Hepatocyte (in vitro differentiated cells): ENCODE results near the gene SLC52A1.

Source experiments
- EZH2 ChIP-seq: fragments of 200-600 bp; sonication (generic); IDR thresholded peaks from 2 replicates; pipeline ENCODE4 v1.6.1; 2016; ENCODE audit warnings: antibody characterized with exemption, mild to moderate bottlenecking, borderline replicate concordance
- EZH2phosphoT487 ChIP-seq: fragments of 200-600 bp; sonication (generic); IDR thresholded peaks from one replicate; pipeline ENCODE4 v1.6.1; 2018; ENCODE audit warnings: antibody characterized with exemption, mild to moderate bottlenecking, low read depth, moderate library complexity; ENCODE audit not compliant: unreplicated experiment, severe bottlenecking
- TF ChIP-seq, protein P1 (sequence below): fragments of 200-600 bp; sonication (generic); IDR thresholded peaks from 2 replicates; pipeline ENCODE4 v1.5.1; 2016; ENCODE audit warnings: antibody characterized with exemption, mild to moderate bottlenecking; ENCODE audit not compliant: poor library complexity

GRCh38 chr17:4998027-4998731 is 37.0 kb downstream of the SLC52A1 start:
- TF ChIP-seq, protein P1, sequence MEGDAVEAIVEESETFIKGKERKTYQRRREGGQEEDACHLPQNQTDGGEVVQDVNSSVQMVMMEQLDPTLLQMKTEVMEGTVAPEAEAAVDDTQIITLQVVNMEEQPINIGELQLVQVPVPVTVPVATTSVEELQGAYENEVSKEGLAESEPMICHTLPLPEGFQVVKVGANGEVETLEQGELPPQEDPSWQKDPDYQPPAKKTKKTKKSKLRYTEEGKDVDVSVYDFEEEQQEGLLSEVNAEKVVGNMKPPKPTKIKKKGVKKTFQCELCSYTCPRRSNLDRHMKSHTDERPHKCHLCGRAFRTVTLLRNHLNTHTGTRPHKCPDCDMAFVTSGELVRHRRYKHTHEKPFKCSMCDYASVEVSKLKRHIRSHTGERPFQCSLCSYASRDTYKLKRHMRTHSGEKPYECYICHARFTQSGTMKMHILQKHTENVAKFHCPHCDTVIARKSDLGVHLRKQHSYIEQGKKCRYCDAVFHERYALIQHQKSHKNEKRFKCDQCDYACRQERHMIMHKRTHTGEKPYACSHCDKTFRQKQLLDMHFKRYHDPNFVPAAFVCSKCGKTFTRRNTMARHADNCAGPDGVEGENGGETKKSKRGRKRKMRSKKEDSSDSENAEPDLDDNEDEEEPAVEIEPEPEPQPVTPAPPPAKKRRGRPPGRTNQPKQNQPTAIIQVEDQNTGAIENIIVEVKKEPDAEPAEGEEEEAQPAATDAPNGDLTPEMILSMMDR, result no peak
- no peak for TF ChIP-seq EZH2
- no peak for TF ChIP-seq EZH2phosphoT487
